Hepatocyte (in vitro differentiated cells): ENCODE data around the gene PRSS53. TPM values are rescaled to one million over a fixed set of nuclear protein-coding genes. Genes with fewer than 3 reads are reported as not detected.

Experiments
- DNase-seq: peaks from one replicate; pipeline ENCODE4 v3.0.0-alpha.2; 2016; ENCODE audit warnings: low spot score
- H2AFZ ChIP-seq: fragments of 200-600 bp; sonication (generic); 2 replicates; pipeline ENCODE4 v1.6.0; 2016; ENCODE audit warnings: antibody characterized with exemption, mild to moderate bottlenecking
- H3K27ac ChIP-seq: fragments of 200-600 bp; sonication (generic); 2 replicates; pipeline ENCODE4 v1.5.1; 2016; ENCODE audit warnings: mild to moderate bottlenecking
- H3K27me3 ChIP-seq: fragments of 200-600 bp; sonication (generic); 2 replicates; pipeline ENCODE4 v1.6.1; 2016
- H3K36me3 ChIP-seq: fragments of 200-600 bp; sonication (generic); replicated peaks from 2 replicates; pipeline ENCODE4 v1.5.1; 2016; ENCODE audit warnings: low read depth; ENCODE audit not compliant: insufficient read depth
- H3K4me1 ChIP-seq: fragments of 200-600 bp; sonication (generic); 2 replicates; pipeline ENCODE4 v1.5.1; 2016; ENCODE audit warnings: mild to moderate bottlenecking, moderate library complexity; ENCODE audit not compliant: insufficient read depth
- H3K4me2 ChIP-seq: fragments of 200-600 bp; sonication (generic); 2 replicates; pipeline ENCODE4 v1.6.0; 2016
- H3K4me3 ChIP-seq: fragments of 200-600 bp; sonication (generic); 2 replicates; pipeline ENCODE4 v1.5.1; 2016; ENCODE audit warnings: mild to moderate bottlenecking
- H3K79me2 ChIP-seq: fragments of 200-600 bp; sonication (generic); 2 replicates; pipeline ENCODE4 v1.6.0; 2017; ENCODE audit warnings: mild to moderate bottlenecking
- H3K9me2 ChIP-seq: fragments of 200-600 bp; sonication (generic); replicated peaks from 2 replicates; pipeline ENCODE4 v1.6.0; 2017; ENCODE audit warnings: mild to moderate bottlenecking; ENCODE audit not compliant: insufficient read depth
- H3K9me3 ChIP-seq: fragments of 200-600 bp; sonication (generic); 2 replicates; pipeline ENCODE4 v1.5.1; 2016; ENCODE audit warnings: low read depth, mild to moderate bottlenecking
- H4K20me1 ChIP-seq: fragments of 200-600 bp; sonication (generic); 2 replicates; pipeline ENCODE4 v1.6.0; 2016; ENCODE audit warnings: mild to moderate bottlenecking; ENCODE audit not compliant: insufficient read depth, poor library complexity, severe bottlenecking
- EZH2 ChIP-seq: fragments of 200-600 bp; sonication (generic); IDR thresholded peaks from 2 replicates; pipeline ENCODE4 v1.6.1; 2016; ENCODE audit warnings: antibody characterized with exemption, mild to moderate bottlenecking, borderline replicate concordance
- EZH2phosphoT487 ChIP-seq: fragments of 200-600 bp; sonication (generic); IDR thresholded peaks from one replicate; pipeline ENCODE4 v1.6.1; 2018; ENCODE audit warnings: antibody characterized with exemption, mild to moderate bottlenecking, low read depth, moderate library complexity; ENCODE audit not compliant: unreplicated experiment, severe bottlenecking
- WGBS: methylation state at CpG from one replicate; pipeline ENCODE4 v1.1.6; 2016; ENCODE audit warnings: low lambda C conversion rate; ENCODE audit errors: missing lambda C conversion rate; 5-methylcytosine and 5-hydroxymethylcytosine counted together
- polyA plus RNA-seq: library from polyadenylated mRNA; unstranded; fragments of >200 nt; fragmentation: Nextera tagmentation; extraction: Ambion mirVana; gene quantifications from 2 replicates; pipeline ENCODE4 v1.2.1, GENCODE V29; 2016
- total RNA-seq: library from RNA; depleted of rRNA; stranded (reverse); fragments of >200 nt; gene quantifications from 2 replicates; pipeline ENCODE4 v1.2.3, GENCODE V29; 2014
- TF ChIP-seq, protein P1 (sequence below): fragments of 200-600 bp; sonication (generic); IDR thresholded peaks from 2 replicates; pipeline ENCODE4 v1.5.1; 2016; ENCODE audit warnings: antibody characterized with exemption, mild to moderate bottlenecking; ENCODE audit not compliant: poor library complexity

Gene PRSS53
- total and polyA plus RNA-seq, 2 experiments from 2014 or later: 0.39 to 2.2 TPM

DNA sequence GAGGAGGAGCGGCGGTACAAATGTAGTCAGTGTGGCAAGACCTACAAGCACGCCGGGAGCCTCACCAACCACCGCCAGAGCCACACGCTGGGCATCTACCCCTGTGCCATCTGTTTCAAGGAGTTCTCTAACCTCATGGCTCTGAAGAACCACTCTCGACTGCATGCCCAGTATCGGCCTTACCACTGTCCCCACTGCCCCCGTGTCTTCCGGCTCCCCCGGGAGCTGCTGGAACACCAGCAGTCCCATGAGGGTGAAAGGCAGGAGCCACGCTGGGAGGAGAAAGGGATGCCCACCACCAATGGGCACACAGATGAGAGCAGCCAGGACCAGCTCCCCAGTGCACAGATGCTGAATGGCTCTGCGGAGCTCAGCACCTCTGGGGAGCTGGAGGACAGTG, 11.7 kb downstream of the PRSS53 start:
- H3K27ac ChIP-seq: no peak overlapping the region
- no peak overlapping the region for H3K4me2 ChIP-seq

DNA sequence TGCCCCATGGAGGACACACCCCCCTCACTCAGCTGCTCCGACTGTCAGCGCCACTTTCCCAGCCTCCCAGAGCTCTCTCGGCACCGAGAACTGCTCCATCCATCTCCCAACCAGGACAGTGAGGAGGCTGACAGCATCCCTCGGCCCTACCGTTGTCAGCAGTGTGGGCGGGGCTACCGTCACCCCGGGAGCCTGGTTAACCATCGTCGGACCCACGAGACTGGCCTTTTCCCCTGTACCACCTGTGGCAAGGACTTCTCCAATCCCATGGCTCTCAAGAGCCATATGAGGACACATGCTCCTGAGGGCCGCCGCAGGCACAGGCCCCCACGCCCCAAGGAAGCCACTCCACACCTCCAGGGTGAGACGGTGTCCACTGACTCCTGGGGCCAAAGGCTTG, 12.4 kb downstream of the PRSS53 start:
- 83% methylated on average over 16 of the region's 16 CpGs for WGBS
- Histone ChIP-seq H2AFZ (no peak overlapping the region), H3K27ac (no peak overlapping the region), H3K27me3 (no peaks in the 10 kb centered on the region), H3K4me3 (no peak overlapping the region), H3K4me1 (peaks cover 10% of the 10 kb centered on the region), H3K36me3 (no peaks in the 10 kb centered on the region), H3K9me2 (no peaks in the 10 kb centered on the region), H3K4me2 (no peak overlapping the region), H3K9me3 (no peaks in the 10 kb centered on the region), H3K79me2 (peaks cover 53% of the 10 kb centered on the region), H4K20me1 (no peaks in the 10 kb centered on the region)
- DNase-seq: peak; percentile 5
- TF ChIP-seq, protein P1, sequence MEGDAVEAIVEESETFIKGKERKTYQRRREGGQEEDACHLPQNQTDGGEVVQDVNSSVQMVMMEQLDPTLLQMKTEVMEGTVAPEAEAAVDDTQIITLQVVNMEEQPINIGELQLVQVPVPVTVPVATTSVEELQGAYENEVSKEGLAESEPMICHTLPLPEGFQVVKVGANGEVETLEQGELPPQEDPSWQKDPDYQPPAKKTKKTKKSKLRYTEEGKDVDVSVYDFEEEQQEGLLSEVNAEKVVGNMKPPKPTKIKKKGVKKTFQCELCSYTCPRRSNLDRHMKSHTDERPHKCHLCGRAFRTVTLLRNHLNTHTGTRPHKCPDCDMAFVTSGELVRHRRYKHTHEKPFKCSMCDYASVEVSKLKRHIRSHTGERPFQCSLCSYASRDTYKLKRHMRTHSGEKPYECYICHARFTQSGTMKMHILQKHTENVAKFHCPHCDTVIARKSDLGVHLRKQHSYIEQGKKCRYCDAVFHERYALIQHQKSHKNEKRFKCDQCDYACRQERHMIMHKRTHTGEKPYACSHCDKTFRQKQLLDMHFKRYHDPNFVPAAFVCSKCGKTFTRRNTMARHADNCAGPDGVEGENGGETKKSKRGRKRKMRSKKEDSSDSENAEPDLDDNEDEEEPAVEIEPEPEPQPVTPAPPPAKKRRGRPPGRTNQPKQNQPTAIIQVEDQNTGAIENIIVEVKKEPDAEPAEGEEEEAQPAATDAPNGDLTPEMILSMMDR: no peak
- TF ChIP-seq EZH2 (no peak), EZH2phosphoT487 (no peak)

More for the DNA sequence above, 11.7 kb downstream of the PRSS53 start:
- Histone ChIP-seq H3K9me2 (no peaks in the 10 kb centered on the region), H2AFZ (no peak overlapping the region), H3K36me3 (no peaks in the 10 kb centered on the region), H3K27me3 (no peaks in the 10 kb centered on the region), H4K20me1 (no peaks in the 10 kb centered on the region), H3K4me1 (peaks cover 7% of the 10 kb centered on the region), H3K79me2 (peaks cover 46% of the 10 kb centered on the region), H3K4me3 (no peak overlapping the region), H3K9me3 (no peaks in the 10 kb centered on the region)
- TF ChIP-seq, protein P1: no peak
- TF ChIP-seq EZH2 (no peak), EZH2phosphoT487 (no peak)
- 98% methylated on average over 13 of the region's 13 CpGs for WGBS
- no peak for DNase-seq

DNA sequence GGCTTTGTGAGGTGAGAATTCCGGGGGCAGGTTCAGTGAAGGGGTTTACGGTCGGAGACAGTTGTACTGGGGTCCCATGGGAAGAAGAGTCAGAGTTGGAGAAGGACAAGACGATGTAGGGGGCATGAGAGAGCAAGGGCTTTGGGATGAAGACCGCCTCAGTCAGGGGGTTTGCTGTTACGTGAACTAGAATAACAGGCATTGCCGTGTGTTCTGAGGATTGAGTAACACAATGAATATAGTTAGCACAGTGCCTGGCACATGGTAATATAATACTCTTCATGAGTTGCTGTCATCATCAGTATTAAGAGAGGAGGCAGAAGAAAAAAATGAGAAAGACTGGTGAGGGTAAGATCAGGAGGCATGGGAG, 13.9 kb downstream of the PRSS53 start:
- no peak for DNase-seq
- Histone ChIP-seq H3K4me2 (peak overlapping the region; percentile 90), H4K20me1 (no peaks in the 10 kb centered on the region), H3K36me3 (no peaks in the 10 kb centered on the region), H3K9me3 (no peaks in the 10 kb centered on the region), H3K27me3 (no peaks in the 10 kb centered on the region), H3K9me2 (no peaks in the 10 kb centered on the region), H3K4me3 (peak overlapping the region; percentile 85), H3K27ac (peak overlapping the region; percentile 94), H3K79me2 (peaks cover 68% of the 10 kb centered on the region), H2AFZ (peak overlapping the region; percentile 66), H3K4me1 (peaks cover 10% of the 10 kb centered on the region)
- WGBS: 5% methylated on average over 7 of the region's 7 CpGs
- no peak for TF ChIP-seq EZH2
- no peak for TF ChIP-seq EZH2phosphoT487
- TF ChIP-seq, protein P1: peak; percentile 2
